Effector CD4-positive, alpha-beta T cell (primary cell): Measurements from ENCODE around the gene LPIN1.
"Not testable (repeated sequence)": the region's sequence is repeated elsewhere in the genome, so short reads cannot be mapped to it uniquely, and the experiment has no call there.

Source experiments
- DNase-seq: peaks from one replicate; pipeline ENCODE4 v3.0.0-alpha.2; 2020

Gene LPIN1

GRCh38 chr2:11813345-11813744 is 66.9 kb downstream of the LPIN1 start:
- not testable (repeated sequence) for DNase-seq

GRCh38 chr2:11813951-11814350 is 67.5 kb downstream of the LPIN1 start:
- no peak for DNase-seq

GRCh38 chr2:11814979-11815510 is 68.6 kb downstream of the LPIN1 start:
- no peak for DNase-seq

GRCh38 chr2:11816935-11817334 is 70.5 kb downstream of the LPIN1 start:
- not testable (repeated sequence) for DNase-seq

- DNase-seq = no peak
These were observed 72.8 kb downstream of the LPIN1 start for GRCh38 chr2:11819235-11819729.

- no peak for DNase-seq
These were observed 74.2 kb downstream of the LPIN1 start for GRCh38 chr2:11820650-11821049.

GRCh38 chr2:11821705-11822104 is 75.3 kb downstream of the LPIN1 start:
- DNase-seq = no peak

- not testable (repeated sequence) for DNase-seq
These were observed 75.9 kb downstream of the LPIN1 start for GRCh38 chr2:11822359-11822745.

- DNase-seq = no peak
These were observed 76.5 kb downstream of the LPIN1 start for GRCh38 chr2:11822746-11823451.

GRCh38 chr2:11824901-11825828 is 78.7 kb downstream of the LPIN1 start:
- DNase-seq = no peak

GRCh38 chr2:11827547-11827946 is 81.1 kb downstream of the LPIN1 start:
- DNase-seq = no peak

GRCh38 chr2:11828933-11829323 is 82.5 kb downstream of the LPIN1 start:
- DNase-seq = no peak

- DNase-seq = peak; percentile 45
These were observed 83.0 kb downstream of the LPIN1 start for GRCh38 chr2:11829324-11829946.

GRCh38 chr2:11829947-11830707 is 83.7 kb downstream of the LPIN1 start:
- peak; percentile 25 for DNase-seq

- DNase-seq = no peak
These were observed 84.4 kb downstream of the LPIN1 start for GRCh38 chr2:11830708-11831301.

- DNase-seq = no peak
These were observed 85.0 kb downstream of the LPIN1 start for GRCh38 chr2:11831415-11831814.

GRCh38 chr2:11832531-11832930 is 86.1 kb downstream of the LPIN1 start:
- DNase-seq = no peak

- no peak for DNase-seq
These were observed 87.2 kb downstream of the LPIN1 start for GRCh38 chr2:11833601-11834000.

GRCh38 chr2:11835403-11835802 is 89.0 kb downstream of the LPIN1 start:
- DNase-seq = no peak

GRCh38 chr2:11836647-11837219 is 90.3 kb downstream of the LPIN1 start:
- DNase-seq = no peak
